ENCODE data around the gene LUC7L3. TPM values are rescaled to one million over a fixed set of nuclear protein-coding genes. Genes with fewer than 3 reads are reported as not detected.

LUC7L3 gene
- total and polyA plus RNA-seq, 2 of the 13 experiments (the other 11 are each of a cell fraction or from before 2014, with no cell fraction given) = 108 to 120 TPM

GRCh38 chr17:50684288-50684611, 35.2 kb upstream of the LUC7L3 start (continued):
- no peak for TF ChIP-seq ARID4A (CRISPR knock-in tag; IDR thresholded peaks at IDR 0.05; ENCODE audit: borderline replicate concordance)
- TF ChIP-seq ZBTB40 (IDR thresholded peaks at IDR 0.05) = no peak
- no peak for TF ChIP-seq ZBTB40 (CRISPR knock-in tag; IDR thresholded peaks at IDR 0.05)
- TF ChIP-seq ZMYM3 (CRISPR knock-in tag; IDR thresholded peaks at IDR 0.05) = no peak
- no peak for TF ChIP-seq ZBTB1 (CRISPR knock-in tag; IDR thresholded peaks at IDR 0.05; ENCODE audit: borderline replicate concordance)
- no peak for TF ChIP-seq ZNF660 (CRISPR knock-in tag; IDR thresholded peaks at IDR 0.05; ENCODE audit: borderline replicate concordance, low read depth)
- TF ChIP-seq ZFY (CRISPR knock-in tag; IDR thresholded peaks at IDR 0.05) = no peak
- TF ChIP-seq ZNF614 (CRISPR knock-in tag; IDR thresholded peaks at IDR 0.05; ENCODE audit: borderline replicate concordance) = no peak
- TF ChIP-seq ZNF224 (CRISPR knock-in tag; IDR thresholded peaks at IDR 0.05) = 0 out of 2 replicates have a peak, but pooled peaks have one; percentile 3
- no peak for TF ChIP-seq AKAP8 (CRISPR knock-in tag; IDR thresholded peaks at IDR 0.05)
